HG02840 (cell line): ENCODE data around the gene MLC1.
"Not testable (repeated sequence)": the region's sequence is repeated elsewhere in the genome, so short reads cannot be mapped to it uniquely, and the experiment has no call there.

Source experiments
- ATAC-seq: cut with Tn5 transposase; IDR thresholded peaks from one replicate; pipeline ENCODE4 v1.9.1; 2021; ENCODE audit warnings: mild to moderate bottlenecking, moderate library complexity, moderate number of reproducible peaks; ENCODE audit not compliant: unreplicated experiment, low FRiP score

MLC1 gene

GRCh38 chr22:50104141-50104544, 18.9 kb upstream of the MLC1 start:
- ATAC-seq: no peak

- ATAC-seq: no peak
These were observed 17.7 kb upstream of the MLC1 start for GRCh38 chr22:50102946-50103345.

DNA sequence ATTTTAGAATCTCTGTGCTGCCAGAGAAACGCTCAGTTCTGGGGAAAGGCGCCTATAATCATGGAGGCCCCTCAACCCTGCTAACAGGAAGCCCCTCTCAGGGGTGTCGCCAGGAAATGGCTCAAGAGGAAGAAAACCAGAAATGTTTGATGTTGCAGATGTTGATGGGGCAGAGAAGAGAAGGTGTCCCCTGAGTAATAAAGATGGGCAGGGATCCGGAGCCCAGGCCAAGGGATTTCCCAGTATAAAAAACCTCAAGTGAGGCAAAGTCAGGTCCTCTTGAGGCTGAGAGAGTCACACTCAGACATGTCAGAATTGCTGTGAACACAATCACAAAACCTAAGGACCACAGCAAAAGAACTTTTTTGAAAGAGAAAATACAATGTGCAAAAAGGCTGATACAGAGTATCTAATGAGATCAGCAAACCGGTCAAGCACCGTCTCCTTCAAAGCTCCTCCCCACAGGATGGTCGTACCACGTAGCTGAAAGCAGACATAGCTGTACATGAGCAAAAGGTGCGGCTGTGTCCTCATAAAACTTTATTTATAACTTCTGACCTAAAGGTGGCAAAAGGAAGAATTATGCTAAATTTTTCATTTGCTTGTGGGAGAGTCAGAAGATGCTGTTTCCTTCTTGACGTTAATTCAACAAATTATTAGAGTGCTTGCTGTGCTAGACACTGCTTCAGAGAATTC, 16.8 kb upstream of the MLC1 start:
- no peak for ATAC-seq

DNA sequence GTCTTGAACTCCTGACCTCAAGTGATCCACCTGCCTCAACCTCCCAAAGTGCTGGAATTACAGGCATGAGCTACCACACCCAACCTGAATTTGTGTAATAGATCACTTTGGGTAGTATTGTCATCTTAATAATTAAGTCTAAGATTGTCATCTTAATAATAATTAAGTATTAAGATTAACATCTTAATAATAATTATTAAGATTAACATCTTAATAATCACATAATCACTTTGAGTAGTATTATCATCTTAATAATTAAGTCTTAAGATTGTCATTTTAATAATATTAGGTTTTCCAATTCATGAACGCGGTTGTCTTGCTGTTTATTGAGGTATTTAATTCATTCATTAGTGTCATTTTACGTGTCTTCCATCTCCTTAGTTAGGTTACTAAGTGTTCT, 12.8 kb upstream of the MLC1 start:
- no peak for ATAC-seq

- ATAC-seq: no peak
These were observed 7.1 kb upstream of the MLC1 start for GRCh38 chr22:50092342-50092741.

DNA sequence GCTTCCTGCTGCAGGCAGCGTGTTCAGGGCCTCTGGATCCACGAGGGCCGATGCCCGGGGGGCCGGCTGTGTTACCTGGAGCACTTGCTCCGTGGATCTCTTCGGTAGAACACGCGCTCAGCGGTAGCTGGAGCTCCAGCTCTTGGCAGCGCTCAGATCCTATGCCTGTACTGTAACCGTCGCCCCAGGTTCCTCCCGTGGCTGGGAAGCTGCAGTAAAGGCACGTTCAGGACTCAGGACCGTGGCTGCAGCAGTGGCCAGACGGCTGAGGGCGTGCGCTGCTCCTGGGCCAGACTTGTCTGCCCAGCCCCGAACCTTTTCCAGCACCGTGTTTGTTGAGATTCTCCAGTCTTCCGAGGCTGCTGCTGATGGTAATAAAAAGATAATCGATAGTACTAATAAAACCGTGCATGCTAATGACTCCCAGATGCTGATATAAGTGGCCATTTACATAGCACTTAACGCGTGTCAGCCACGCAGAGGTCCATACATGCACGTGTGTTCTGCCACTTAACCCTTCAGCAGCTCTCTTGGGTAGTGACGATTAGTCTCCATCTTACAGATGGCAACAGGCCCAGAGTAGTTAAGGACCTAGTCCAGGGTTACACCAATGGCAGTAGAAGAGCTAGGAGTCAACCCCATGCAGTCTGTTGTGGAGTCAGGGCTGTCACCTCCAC, 6.0 kb upstream of the MLC1 start:
- ATAC-seq: no peak

- ATAC-seq: no peak
These were observed 5.1 kb upstream of the MLC1 start for GRCh38 chr22:50090412-50090714.

DNA sequence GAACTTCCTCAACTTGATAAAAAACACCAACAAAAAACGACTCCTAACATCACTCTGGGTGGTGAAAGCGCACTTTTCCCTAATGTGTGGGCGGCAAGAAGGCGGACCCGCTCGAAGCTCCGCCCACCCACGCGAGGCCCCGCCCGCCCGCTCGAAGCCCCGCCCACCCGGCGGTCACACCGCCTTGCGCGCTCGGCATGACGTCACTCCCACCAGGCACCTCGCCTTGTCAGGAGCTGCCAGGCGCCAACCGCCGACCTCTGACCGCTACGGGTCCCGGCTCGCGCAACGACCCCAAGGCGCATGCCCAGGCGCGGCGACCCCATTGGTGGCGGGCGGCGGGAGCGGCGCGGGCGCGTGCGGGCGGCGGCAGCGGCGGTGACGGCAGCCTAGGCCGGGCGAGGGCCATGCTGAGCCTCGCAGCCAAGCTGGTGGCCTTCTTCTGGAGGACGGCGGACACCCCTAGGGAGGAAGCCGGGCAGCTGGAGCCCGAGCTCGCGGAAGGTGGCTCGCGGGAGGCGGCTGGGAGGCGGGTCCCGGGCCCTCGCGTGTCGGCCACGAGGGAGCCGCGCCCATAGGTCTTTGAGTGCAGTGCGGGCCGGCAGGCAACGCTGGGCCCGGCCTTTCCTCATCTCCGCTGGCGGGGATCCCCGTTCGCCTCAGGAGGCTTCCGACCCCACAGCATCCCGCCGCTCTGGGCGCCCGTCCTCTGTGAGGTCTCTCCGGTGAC, 4.6 kb upstream of the MLC1 start, which contains the start of gene MOV10L1:
MOV10L1 (plus strand) TSS at position 325 of the 730 bp plus-strand sequence; CDS start at position 408, 83 bp downstream.
- ATAC-seq: no peak

GRCh38 chr22:50089231-50089630, 4.0 kb upstream of the MLC1 start:
- no peak for ATAC-seq

- ATAC-seq: no peak
These were observed 2.9 kb upstream of the MLC1 start for GRCh38 chr22:50088096-50088495.

GRCh38 chr22:50087646-50088045, 2.4 kb upstream of the MLC1 start:
- ATAC-seq: no peak

- ATAC-seq: not testable (repeated sequence)
These were observed 1.7 kb upstream of the MLC1 start for GRCh38 chr22:50086975-50087374.

DNA sequence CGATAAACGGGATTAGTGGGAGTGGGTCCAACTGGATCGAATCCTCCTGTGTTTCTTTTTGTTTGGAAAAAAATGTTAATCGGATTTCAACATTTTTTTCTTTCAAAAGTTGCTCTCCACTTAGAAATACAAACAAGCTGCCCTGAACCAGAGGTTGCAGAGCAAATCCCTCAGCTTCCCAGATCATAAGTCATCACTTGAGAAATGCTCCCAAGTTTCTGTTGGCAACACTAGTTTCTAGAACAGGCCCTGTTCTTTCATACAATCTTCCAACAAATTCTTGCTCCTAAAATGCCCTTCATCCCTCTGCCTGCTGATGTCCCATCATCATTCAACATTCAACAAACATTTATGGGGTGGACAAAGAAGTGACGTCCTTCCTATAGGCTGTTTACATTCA, 1.3 kb upstream of the MLC1 start:
- no peak for ATAC-seq

GRCh38 chr22:50084614-50085021, 608 bp downstream of the MLC1 start:
- no peak for ATAC-seq

GRCh38 chr22:50084080-50084477, 1.1 kb downstream of the MLC1 start:
- no peak for ATAC-seq

GRCh38 chr22:50083462-50084079, 1.7 kb downstream of the MLC1 start:
- no peak for ATAC-seq

- ATAC-seq: no peak
These were observed 2.2 kb downstream of the MLC1 start for GRCh38 chr22:50082961-50083461.

DNA sequence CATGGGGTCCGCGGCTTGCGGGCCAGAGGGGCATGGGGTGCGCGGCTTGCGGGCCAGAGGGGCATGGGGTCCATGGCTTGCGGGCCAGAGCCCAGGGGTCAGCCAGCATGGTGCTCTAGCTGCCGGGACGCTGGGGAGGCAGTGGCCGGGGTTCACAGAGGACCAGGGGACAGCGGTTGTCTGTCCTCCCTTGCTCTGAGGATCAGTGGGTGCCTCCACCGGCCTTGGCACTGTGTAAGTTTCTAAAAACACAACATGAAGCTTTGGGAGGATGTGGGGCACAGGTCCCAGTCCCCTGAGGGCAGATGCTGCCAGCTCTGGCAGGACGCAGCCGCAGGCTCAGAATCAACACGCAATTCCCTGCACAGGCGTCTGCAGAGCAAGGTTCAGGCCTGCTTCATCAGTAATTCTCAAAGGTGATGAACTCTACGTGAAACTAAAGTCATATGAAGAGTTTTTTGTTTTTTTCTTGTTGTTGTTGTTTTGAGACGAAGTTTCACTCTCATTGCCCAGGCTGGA, 3.0 kb downstream of the MLC1 start:
- ATAC-seq: no peak

GRCh38 chr22:50081426-50082196, 3.6 kb downstream of the MLC1 start:
- no peak for ATAC-seq

GRCh38 chr22:50080077-50080465, 5.2 kb downstream of the MLC1 start:
- ATAC-seq: no peak
